Activated CD8-positive, alpha-beta memory T cell treated with anti-CD3 and anti-CD28 coated beads, Interleukin-2, amount 10 ng/mL, durations not matched to agents 7 days and 5 days (primary cell): ENCODE results near the gene LGALS14. TPM values are rescaled to one million over a fixed set of nuclear protein-coding genes. Genes with fewer than 3 reads are reported as not detected.
"Not testable (repeated sequence)": the region's sequence is repeated elsewhere in the genome, so short reads cannot be mapped to it uniquely, and the experiment has no call there.

Experiments
- ATAC-seq: fragments of 150-1000 bp; cut with Tn5 transposase; one replicate; pipeline ENCODE4 v1.10.0; 2021; ENCODE audit warnings: moderate library complexity
- CTCF ChIA-PET: fragments of 350-600 bp; sonication (Branson Sonifier 250); formaldehyde crosslinking; loops from one replicate; lab custom pipeline; 2021; ENCODE audit warnings: antibody characterized with exemption; lab: Charles Lee
- DNase-seq: peaks from one replicate; pipeline ENCODE4 v3.0.0-alpha.2; 2020
- H3K27ac Mint-ChIP-seq: one replicate; pipeline ENCODE4 v1.8.0; 2021; ENCODE audit warnings: mild to moderate bottlenecking, mixed read lengths
- H3K27me3 Mint-ChIP-seq: one replicate; pipeline ENCODE4 v1.8.0; 2021; ENCODE audit warnings: mixed read lengths
- H3K36me3 Mint-ChIP-seq: one replicate; pipeline ENCODE4 v1.8.0; 2021; ENCODE audit warnings: mild to moderate bottlenecking, mixed read lengths
- H3K4me1 Mint-ChIP-seq: one replicate; pipeline ENCODE4 v1.8.0; 2021; ENCODE audit warnings: mixed read lengths
- H3K4me3 Mint-ChIP-seq: one replicate; pipeline ENCODE4 v1.8.0; 2021; ENCODE audit warnings: mild to moderate bottlenecking, moderate library complexity, mixed read lengths
- H3K9me3 Mint-ChIP-seq: one replicate; pipeline ENCODE4 v1.8.0; 2022; ENCODE audit warnings: low read depth, mixed read lengths
- total RNA-seq, 2 experiments: library from RNA; stranded (reverse); gene quantifications; one replicate each; pipeline ENCODE4 v1.2.3, GENCODE V29; 2021

The LGALS14 gene
- total RNA-seq = under 1 TPM in 1 of 2 experiments, not detected in 1; 0.37 TPM

GRCh38 chr19:39704181-39705044 lies at the start of gene LGALS14:
Gene LGALS14 (plus strand): TSS chr19:39704481. CDS start chr19:39704529, 48 bp downstream.
- Mint-ChIP-seq H3K4me3 (no peak within 1 kb of the TSS), H3K27me3 (peaks cover 7% of the 10 kb centered on the region), H3K9me3 (peaks cover 2% of the 10 kb centered on the region), H3K36me3 (peaks cover 9% of the 10 kb centered on the region), H3K27ac (no peak within 1 kb of the TSS), H3K4me1 (peaks cover 29% of the 10 kb centered on the region)
- ATAC-seq (no peak), DNase-seq (no peak)
- CTCF ChIA-PET = no interaction called here

- DNase-seq = no peak
- Mint-ChIP-seq H3K4me3 (no peak within 1 kb of the TSS), H3K27ac (no peak within 1 kb of the TSS), H3K4me1 (no peaks in the 10 kb centered on the region), H3K9me3 (no peaks in the 10 kb centered on the region), H3K36me3 (no peaks in the 10 kb centered on the region), H3K27me3 (peaks cover 39% of the 10 kb centered on the region)
- CTCF ChIA-PET = no interaction called here
- ATAC-seq = no peak
These were observed 48.7 kb upstream of the LGALS14 start, which contains the start of gene LGALS16 for GRCh38 chr19:39655613-39656012. Gene LGALS16 (plus strand): TSS chr19:39655913. CDS start chr19:39655962, 49 bp downstream.

GRCh38 chr19:39659791-39660190 lies 44.5 kb upstream of the LGALS14 start:
- Mint-ChIP-seq H3K4me3 (no peak overlapping the region), H3K27me3 (peaks cover 25% of the 10 kb centered on the region), H3K36me3 (no peaks in the 10 kb centered on the region), H3K27ac (no peak overlapping the region), H3K4me1 (no peaks in the 10 kb centered on the region), H3K9me3 (no peaks in the 10 kb centered on the region)
- DNase-seq (no peak), ATAC-seq (no peak)
- CTCF ChIA-PET = no interaction called here

GRCh38 chr19:39660661-39661060 lies 43.6 kb upstream of the LGALS14 start:
- no peak overlapping the region for H3K4me3 Mint-ChIP-seq
- no peak for ATAC-seq
- CTCF ChIA-PET = interaction anchor here (0.6 kb wide), 1 partner anchor 11 kb away, joined by 3 read pairs; no protein-coding TSS in a partner anchor

GRCh38 chr19:39661565-39661964 lies 42.7 kb upstream of the LGALS14 start:
- ATAC-seq = no peak
- CTCF ChIA-PET = no interaction called here
- no peak overlapping the region for H3K27ac Mint-ChIP-seq

More at GRCh38 chr19:39660661-39661060, 43.6 kb upstream of the LGALS14 start:
- no peaks in the 10 kb centered on the region for H3K36me3 Mint-ChIP-seq
- no peak for DNase-seq
- H3K27me3 Mint-ChIP-seq = peaks cover 26% of the 10 kb centered on the region
- no peak overlapping the region for H3K27ac Mint-ChIP-seq
- no peaks in the 10 kb centered on the region for H3K4me1 Mint-ChIP-seq
- peaks cover under 1% of the 10 kb centered on the region for H3K9me3 Mint-ChIP-seq

GRCh38 chr19:39669860-39670259 lies 34.4 kb upstream of the LGALS14 start:
- not testable (repeated sequence) for H3K9me3 Mint-ChIP-seq, DNase-seq, H3K4me3 Mint-ChIP-seq, H3K27ac Mint-ChIP-seq, ATAC-seq, H3K36me3 Mint-ChIP-seq
- Mint-ChIP-seq H3K4me1 (peaks cover 17% of the 10 kb centered on the region), H3K27me3 (peaks cover 35% of the 10 kb centered on the region)
- CTCF ChIA-PET = interaction anchor here (7.9 kb wide), 1 partner anchor 117 kb away, joined by 79 read pairs; no protein-coding TSS in a partner anchor

More at GRCh38 chr19:39661565-39661964, 42.7 kb upstream of the LGALS14 start:
- H3K4me3 Mint-ChIP-seq = no peak overlapping the region
- DNase-seq = no peak
- H3K9me3 Mint-ChIP-seq = peaks cover 2% of the 10 kb centered on the region
- peaks cover 28% of the 10 kb centered on the region for H3K27me3 Mint-ChIP-seq
- H3K36me3 Mint-ChIP-seq = no peaks in the 10 kb centered on the region
- no peaks in the 10 kb centered on the region for H3K4me1 Mint-ChIP-seq

GRCh38 chr19:39670998-39671397 lies 33.3 kb upstream of the LGALS14 start:
- Mint-ChIP-seq H3K27me3 (peaks cover 33% of the 10 kb centered on the region), H3K27ac (no peak overlapping the region), H3K4me3 (no peak overlapping the region), H3K9me3 (no peaks in the 10 kb centered on the region), H3K4me1 (peaks cover 28% of the 10 kb centered on the region), H3K36me3 (no peaks in the 10 kb centered on the region)
- CTCF ChIA-PET = interaction anchor here (1.5 to 8.9 kb wide), 5 partner anchors 19 to 174 kb away, joined by 4 to 80 read pairs (median 5); partner anchors contain the start of gene FBL
- DNase-seq = no peak
- ATAC-seq = no peak

GRCh38 chr19:39671739-39672363 lies 32.4 kb upstream of the LGALS14 start:
- no peak overlapping the region for H3K27ac Mint-ChIP-seq
- peaks cover 31% of the 10 kb centered on the region for H3K4me1 Mint-ChIP-seq

GRCh38 chr19:39672473-39672872 lies 31.8 kb upstream of the LGALS14 start:
- no peaks in the 10 kb centered on the region for H3K36me3 Mint-ChIP-seq
- H3K27me3 Mint-ChIP-seq = peaks cover 22% of the 10 kb centered on the region
- no peak overlapping the region for H3K4me3 Mint-ChIP-seq
- H3K27ac Mint-ChIP-seq = no peak overlapping the region
- ATAC-seq (no peak), DNase-seq (no peak)
- peaks cover 37% of the 10 kb centered on the region for H3K4me1 Mint-ChIP-seq
- CTCF ChIA-PET = interaction anchor here (0.7 to 8.9 kb wide), 16 partner anchors 9 to 237 kb away, joined by 3 to 80 read pairs (median 4); partner anchors contain the start of genes FBL and RPS16
- H3K9me3 Mint-ChIP-seq = no peaks in the 10 kb centered on the region

More at GRCh38 chr19:39671739-39672363, 32.4 kb upstream of the LGALS14 start:
- no peaks in the 10 kb centered on the region for H3K36me3 Mint-ChIP-seq
- peak; percentile 64 for DNase-seq
- peaks cover 27% of the 10 kb centered on the region for H3K27me3 Mint-ChIP-seq
- no peak overlapping the region for H3K4me3 Mint-ChIP-seq
- H3K9me3 Mint-ChIP-seq = no peaks in the 10 kb centered on the region
- peak; percentile 65 for ATAC-seq
- CTCF ChIA-PET = interaction anchor here (0.7 to 8.9 kb wide), 13 partner anchors 8 to 236 kb away, joined by 3 to 80 read pairs (median 4); partner anchors contain the start of genes FBL and RPS16

GRCh38 chr19:39673862-39674261 lies 30.4 kb upstream of the LGALS14 start:
- DNase-seq = peak; percentile 50
- not testable (repeated sequence) for H3K27ac Mint-ChIP-seq, H3K4me3 Mint-ChIP-seq, H3K36me3 Mint-ChIP-seq, H3K9me3 Mint-ChIP-seq, ATAC-seq
- peaks cover 50% of the 10 kb centered on the region for H3K4me1 Mint-ChIP-seq
- CTCF ChIA-PET = interaction anchor here (0.9 to 8.9 kb wide), 15 partner anchors 14 to 346 kb away, joined by 3 to 80 read pairs (median 5); partner anchors contain the start of genes DYRK1B, FBL and PSMC4
- H3K27me3 Mint-ChIP-seq = peaks cover 17% of the 10 kb centered on the region

GRCh38 chr19:39676004-39676403 lies 28.3 kb upstream of the LGALS14 start:
- H3K4me1 Mint-ChIP-seq = peaks cover 68% of the 10 kb centered on the region
- CTCF ChIA-PET = interaction anchor here (1.0 to 8.9 kb wide), 7 partner anchors 91 to 295 kb away, joined by 3 to 80 read pairs (median 5); partner anchors contain the start of genes FBL and PSMC4
- DNase-seq (peak; percentile 61), ATAC-seq (peak; percentile 77)
- no peaks in the 10 kb centered on the region for H3K36me3 Mint-ChIP-seq
- H3K27ac Mint-ChIP-seq = peak overlapping the region; percentile 71
- H3K4me3 Mint-ChIP-seq = no peak overlapping the region
- no peaks in the 10 kb centered on the region for H3K9me3 Mint-ChIP-seq
- peaks cover 12% of the 10 kb centered on the region for H3K27me3 Mint-ChIP-seq

- ATAC-seq (no peak), DNase-seq (no peak)
- CTCF ChIA-PET = interaction anchor here (0.9 to 8.9 kb wide), 4 partner anchors 125 to 176 kb away, joined by 3 to 80 read pairs (median 42); partner anchors contain the start of gene FBL
- peaks cover 3% of the 10 kb centered on the region for H3K36me3 Mint-ChIP-seq
- H3K27me3 Mint-ChIP-seq = peaks cover 2% of the 10 kb centered on the region
- H3K4me3 Mint-ChIP-seq = peak overlapping the region; percentile 77
- H3K27ac Mint-ChIP-seq = peak overlapping the region; percentile 92
- peaks cover 60% of the 10 kb centered on the region for H3K4me1 Mint-ChIP-seq
- no peaks in the 10 kb centered on the region for H3K9me3 Mint-ChIP-seq
These were observed 26.1 kb upstream of the LGALS14 start for GRCh38 chr19:39677961-39678889.
